GM19025 (cell line): ENCODE data around the gene HORMAD2.

ENCODE experiments used
- ATAC-seq: cut with Tn5 transposase; IDR thresholded peaks from one replicate; pipeline ENCODE4 v1.9.1; 2021; ENCODE audit warnings: mild to moderate bottlenecking, low read depth, moderate library complexity; ENCODE audit not compliant: unreplicated experiment

The HORMAD2 gene

GRCh38 chr22:30159561-30160353 is 79.5 kb downstream of the HORMAD2 start:
- no peak for ATAC-seq

DNA sequence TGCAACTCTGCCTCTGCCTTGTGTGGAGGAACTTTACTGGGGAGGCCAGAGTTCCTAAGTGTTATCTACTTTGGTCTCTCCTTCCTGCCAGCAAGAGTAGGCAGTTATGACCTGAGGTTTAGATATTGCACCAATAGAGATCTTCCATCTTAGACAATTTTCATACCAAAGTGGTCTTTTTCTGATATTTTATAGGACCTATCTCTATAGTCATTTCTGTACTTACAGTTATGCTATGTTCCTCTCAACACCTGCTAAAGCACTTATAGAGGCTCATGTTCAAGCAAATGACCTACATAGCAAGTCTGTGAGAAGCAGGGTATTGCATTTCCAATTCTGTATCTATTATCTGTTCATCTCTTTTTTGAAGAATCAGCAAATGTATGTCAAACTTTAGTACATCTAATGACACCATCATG is 80.8 kb downstream of the HORMAD2 start:
- no peak for ATAC-seq

DNA sequence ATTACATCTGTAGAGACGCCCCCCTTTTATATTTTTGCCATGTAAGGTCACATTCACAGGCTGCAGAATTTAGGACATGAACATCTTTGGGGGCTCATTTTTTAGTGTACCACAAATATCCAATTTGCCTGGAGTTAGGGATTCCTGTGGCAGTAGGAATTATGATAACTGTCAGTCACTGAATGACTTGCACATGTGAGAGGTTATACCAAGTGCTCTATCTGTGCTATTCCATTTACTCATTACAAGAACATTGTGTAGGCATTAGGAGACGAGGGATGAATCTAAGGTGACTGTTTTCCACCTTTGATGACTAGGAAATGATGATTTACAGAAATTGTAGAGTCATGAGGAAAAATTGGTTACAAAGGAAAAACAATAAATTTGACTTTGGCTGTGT is 87.0 kb downstream of the HORMAD2 start:
- no peak for ATAC-seq

DNA sequence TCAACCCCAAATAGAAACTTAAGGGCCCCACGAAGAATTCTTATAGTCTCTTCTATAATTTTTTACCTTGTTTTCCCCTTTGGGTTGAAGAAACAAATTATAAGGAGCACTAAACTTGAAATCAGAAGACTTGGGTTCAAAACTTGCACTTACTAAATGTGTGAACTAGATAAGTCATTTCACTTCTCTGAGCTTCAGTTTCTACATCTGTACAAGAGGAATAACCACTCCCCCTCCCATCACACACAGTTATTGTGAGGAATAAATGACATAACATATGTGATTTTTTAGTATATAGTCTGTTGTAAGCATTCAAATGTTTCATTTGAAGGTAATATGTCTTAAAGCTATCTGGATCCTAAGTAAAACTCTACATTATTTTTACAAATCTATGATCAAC is 87.5 kb downstream of the HORMAD2 start:
- no peak for ATAC-seq

DNA sequence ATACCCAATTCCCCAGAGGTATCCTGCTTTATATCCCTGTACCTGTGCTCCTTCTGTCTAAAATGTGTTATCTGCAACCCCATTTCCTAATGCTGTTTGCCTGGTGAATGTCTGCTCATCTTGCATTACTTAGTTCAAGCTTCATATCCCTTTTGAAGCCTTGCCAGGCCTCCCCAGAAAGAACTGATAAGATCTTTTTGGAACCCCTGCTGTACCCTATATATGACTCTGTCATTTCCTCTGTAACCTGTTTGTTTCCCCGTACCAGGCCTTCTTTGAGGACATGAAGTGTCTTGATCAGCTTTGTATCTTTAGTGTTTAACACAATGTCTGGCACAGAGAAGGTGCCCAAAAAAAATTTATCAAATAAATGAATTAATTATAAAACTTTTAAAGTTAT is 88.7 kb downstream of the HORMAD2 start:
- ATAC-seq = no peak

GRCh38 chr22:30170129-30170528 is 89.9 kb downstream of the HORMAD2 start:
- no peak for ATAC-seq

GRCh38 chr22:30171008-30171407 is 90.7 kb downstream of the HORMAD2 start:
- ATAC-seq = no peak

GRCh38 chr22:30175690-30176288 is 95.5 kb downstream of the HORMAD2 start:
- ATAC-seq = no peak

GRCh38 chr22:30176431-30176830 is 96.2 kb downstream of the HORMAD2 start:
- ATAC-seq = no peak

- no peak for ATAC-seq
Observed at GRCh38 chr22:30178181-30179126, 98.2 kb downstream of the HORMAD2 start.

GRCh38 chr22:30180616-30181015 is 100.4 kb downstream of the HORMAD2 start:
- no peak for ATAC-seq

GRCh38 chr22:30181459-30182349 is 101.4 kb downstream of the HORMAD2 start:
- no peak for ATAC-seq

- ATAC-seq = no peak
Observed at GRCh38 chr22:30182350-30182745, 102.1 kb downstream of the HORMAD2 start.

DNA sequence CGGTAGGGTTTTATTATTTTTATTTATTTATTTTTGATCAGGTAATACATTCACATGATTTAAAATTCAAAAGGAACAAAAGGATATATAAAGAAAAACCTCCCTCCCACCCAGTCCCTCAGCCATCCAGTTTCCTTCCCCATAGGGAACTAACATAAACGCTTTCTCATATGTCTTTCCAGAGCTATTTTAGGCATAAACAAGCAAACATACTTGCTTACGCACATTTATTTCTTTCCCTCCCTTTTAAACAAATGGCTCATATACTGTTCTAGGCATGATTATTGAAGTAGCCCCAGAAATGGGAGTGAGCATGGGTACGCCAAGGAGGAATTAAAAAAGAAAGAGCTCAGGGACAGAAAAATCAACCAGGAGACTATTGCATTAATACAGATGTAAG is 102.6 kb downstream of the HORMAD2 start:
- ATAC-seq = no peak

DNA sequence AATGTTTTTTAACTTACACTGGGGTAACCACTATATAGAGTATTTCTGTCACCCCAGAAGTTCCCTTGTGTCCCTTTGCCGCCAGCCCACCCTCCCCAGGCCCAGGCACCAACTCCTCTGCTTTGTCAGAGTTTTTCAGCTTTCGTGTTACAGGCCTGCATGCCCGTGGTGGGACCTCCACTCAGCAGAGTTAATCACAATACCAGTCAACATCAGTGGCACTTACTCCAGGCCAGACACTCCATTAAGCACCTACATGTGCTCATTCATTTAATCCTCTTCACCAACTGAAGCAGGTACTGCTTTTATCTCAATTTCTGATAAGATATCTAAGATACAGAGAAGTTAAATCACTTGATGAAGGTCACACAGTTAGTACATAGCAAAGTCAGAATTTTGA is 103.0 kb downstream of the HORMAD2 start:
- ATAC-seq = no peak

GRCh38 chr22:30183861-30184278 is 103.6 kb downstream of the HORMAD2 start:
- no peak for ATAC-seq

DNA sequence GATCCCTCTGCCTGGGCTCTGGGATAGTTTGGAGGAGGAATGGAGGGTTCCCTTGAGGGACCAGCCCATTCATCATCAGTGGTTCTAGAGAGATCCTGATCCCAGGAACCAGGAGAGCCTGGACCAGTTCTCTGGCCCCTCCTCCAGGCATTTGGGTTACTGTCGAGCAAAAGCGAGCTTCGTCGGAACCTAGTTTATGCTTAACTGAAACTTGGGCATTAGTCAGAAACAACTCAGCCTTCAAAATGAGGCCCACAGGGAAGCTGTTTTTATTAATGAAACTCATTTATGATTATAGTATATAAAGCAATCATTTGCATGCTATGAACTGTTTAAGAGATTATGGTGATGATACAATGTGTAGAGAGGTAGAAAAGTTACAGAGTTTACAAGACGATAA is 104.9 kb downstream of the HORMAD2 start:
- no peak for ATAC-seq

DNA sequence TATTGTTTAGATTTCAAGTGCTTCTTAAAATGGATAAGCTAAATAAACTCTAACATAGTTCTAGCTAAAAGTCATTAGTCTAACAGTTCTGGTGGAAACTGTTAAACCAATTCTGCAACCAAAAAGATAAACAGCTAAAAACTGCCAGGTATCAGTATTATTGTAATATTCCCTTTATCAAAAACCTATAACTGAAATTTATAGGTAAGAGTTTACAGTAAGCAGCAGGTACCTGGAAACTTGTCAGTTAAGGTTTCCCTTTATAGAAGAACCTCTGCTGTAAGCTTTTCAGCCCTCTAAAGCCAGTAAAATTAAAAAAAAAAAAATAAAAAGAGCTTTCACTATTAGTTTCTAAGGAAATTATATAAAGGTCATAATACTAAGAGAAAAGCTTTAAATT is 105.3 kb downstream of the HORMAD2 start:
- ATAC-seq = no peak

- ATAC-seq = no peak
Observed at GRCh38 chr22:30186041-30186440, 105.8 kb downstream of the HORMAD2 start.

- ATAC-seq = no peak
Observed at GRCh38 chr22:30186510-30186909, 106.2 kb downstream of the HORMAD2 start.
